HG03575 (cell line): ENCODE data around the gene SPSB1.

Source experiments
- ATAC-seq: cut with Tn5 transposase; IDR thresholded peaks from one replicate; pipeline ENCODE4 v1.9.1; 2021; ENCODE audit not compliant: unreplicated experiment, insufficient number of reproducible peaks, low FRiP score; ENCODE audit errors: extremely low read depth

The SPSB1 gene

GRCh38 chr1:9352377-9353134 is 59.9 kb downstream of the SPSB1 start:
- ATAC-seq = no peak

- ATAC-seq = no peak
These were observed 62.8 kb downstream of the SPSB1 start for GRCh38 chr1:9355503-9355902.

- no peak for ATAC-seq
These were observed 63.3 kb downstream of the SPSB1 start for GRCh38 chr1:9356021-9356420.

- ATAC-seq = no peak
These were observed 64.3 kb downstream of the SPSB1 start for GRCh38 chr1:9356829-9357466.

GRCh38 chr1:9357958-9358357 is 65.3 kb downstream of the SPSB1 start:
- no peak for ATAC-seq

GRCh38 chr1:9360371-9361064 is 67.8 kb downstream of the SPSB1 start:
- ATAC-seq = no peak

GRCh38 chr1:9361630-9362260 is 69.1 kb downstream of the SPSB1 start:
- ATAC-seq = no peak

- ATAC-seq = no peak
These were observed 69.8 kb downstream of the SPSB1 start for GRCh38 chr1:9362488-9362887.

GRCh38 chr1:9363061-9363471 is 70.4 kb downstream of the SPSB1 start:
- no peak for ATAC-seq

GRCh38 chr1:9366298-9366697 is 73.6 kb downstream of the SPSB1 start:
- ATAC-seq = no peak

GRCh38 chr1:9366943-9367780 is 74.5 kb downstream of the SPSB1 start:
- ATAC-seq = no peak

GRCh38 chr1:9367806-9368205 is 75.1 kb downstream of the SPSB1 start:
- no peak for ATAC-seq

- ATAC-seq = no peak
These were observed 75.7 kb downstream of the SPSB1 start for GRCh38 chr1:9368356-9368755.

- no peak for ATAC-seq
These were observed 77.5 kb downstream of the SPSB1 start for GRCh38 chr1:9369964-9370788.

GRCh38 chr1:9371391-9371935 is 78.8 kb downstream of the SPSB1 start:
- no peak for ATAC-seq

- no peak for ATAC-seq
These were observed 79.3 kb downstream of the SPSB1 start for GRCh38 chr1:9371951-9372350.

- no peak for ATAC-seq
These were observed 80.9 kb downstream of the SPSB1 start for GRCh38 chr1:9373619-9374018.
